Stimulated activated CD4-positive, alpha-beta T cell treated with anti-CD3 and anti-CD28 coated beads, Interleukin-2, amount 100 ng/mL, for 4 hours (primary cell): ENCODE measurements around the gene PFN3.
A peak's percentile ranks its signal among the peaks of the same experiment; 100 is the strongest.

ENCODE experiments used
- DNase-seq: peaks from one replicate; pipeline ENCODE4 v3.0.0-alpha.2; 2020; ENCODE audit warnings: low read depth

The PFN3 gene

DNA sequence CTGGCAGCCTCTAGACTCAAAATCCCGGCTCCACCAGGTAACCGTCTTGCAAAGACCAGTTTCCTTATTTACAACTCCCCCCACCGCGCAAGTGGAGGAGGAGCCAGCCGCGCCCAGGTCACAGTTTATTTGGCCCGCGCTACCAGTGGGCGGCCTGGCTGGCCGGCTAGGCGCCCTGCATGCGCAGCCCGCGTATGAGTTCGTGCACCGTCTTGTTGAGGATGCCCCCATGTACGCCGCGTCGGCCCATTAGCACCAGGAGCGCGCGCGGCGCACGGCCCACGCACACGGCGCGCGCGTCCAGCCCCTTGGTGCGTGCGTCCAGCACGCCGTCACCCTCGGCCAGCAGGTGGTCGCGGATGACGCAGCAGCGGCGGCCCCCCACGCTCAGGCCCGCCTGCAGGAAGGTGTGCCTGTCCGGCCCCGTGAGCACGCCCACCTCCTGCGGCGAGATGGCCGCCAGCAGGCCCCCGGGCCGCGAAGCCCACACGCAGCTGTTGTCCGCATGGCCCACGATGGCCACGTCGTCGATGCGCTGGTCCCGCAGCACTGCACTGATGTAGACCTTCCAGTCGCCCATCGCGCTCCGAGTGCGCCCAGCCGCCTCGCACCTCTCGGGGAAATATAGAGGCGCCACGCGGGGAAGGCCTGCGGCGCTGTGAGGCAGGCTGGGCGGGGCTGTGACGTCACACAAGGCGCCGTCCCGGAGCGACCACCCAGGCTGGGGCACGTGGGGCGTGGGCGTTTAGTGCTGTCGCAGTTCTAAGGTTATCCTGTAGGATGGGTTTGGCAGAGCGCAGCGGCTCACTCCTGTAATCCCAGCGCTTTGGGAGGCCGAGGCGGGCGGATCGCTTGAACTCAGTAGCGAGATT lies at the start of gene PFN3:
PFN3 (minus strand) TSS at position 665 of the 872 bp plus-strand sequence; CDS start at position 580, 85 bp downstream.
- DNase-seq: no peak

DNA sequence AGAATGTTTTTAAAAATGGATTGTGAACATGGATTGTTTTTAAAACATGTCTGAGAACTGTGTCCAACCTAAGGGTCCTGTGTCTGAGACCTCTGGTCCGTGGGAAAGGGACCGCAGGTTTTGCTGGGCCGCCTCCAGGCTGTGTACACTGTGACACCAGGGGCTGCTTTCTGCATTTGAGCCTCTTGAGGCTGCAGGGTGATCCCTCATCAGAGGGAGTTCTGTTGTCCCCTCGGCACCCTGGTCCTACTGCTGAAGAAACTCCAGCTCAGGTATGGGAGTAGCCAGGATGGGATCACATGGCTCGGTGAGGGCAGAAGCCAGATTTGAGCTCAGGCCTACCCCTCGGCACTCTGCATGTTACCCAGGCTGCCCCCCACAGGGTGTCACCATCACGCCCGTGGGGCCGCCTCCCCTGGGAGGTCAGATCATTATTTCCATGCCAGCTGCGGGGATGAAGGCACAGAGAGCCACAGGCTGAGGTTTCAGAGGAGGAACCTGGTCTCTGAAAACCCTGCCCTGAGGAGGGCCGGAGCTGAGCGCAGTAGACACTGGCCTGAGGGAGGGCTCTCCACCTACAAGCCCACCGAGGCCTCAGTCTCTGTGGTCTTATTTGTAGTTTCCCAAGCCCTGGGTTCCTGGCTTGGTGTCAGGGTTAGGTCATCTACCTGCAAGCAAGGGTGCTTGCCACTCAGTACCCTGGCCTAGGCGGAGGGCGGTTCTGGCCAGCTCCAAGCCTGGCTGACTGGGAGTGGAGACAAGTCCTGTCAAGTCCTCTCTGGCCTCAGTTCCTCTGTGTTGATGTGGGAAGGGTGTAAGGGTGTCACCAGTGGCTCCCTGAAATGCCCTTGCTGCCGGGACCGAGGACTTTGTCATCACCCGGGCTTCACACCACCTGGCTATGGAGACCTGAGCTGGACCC lies 48.9 kb upstream of the PFN3 start:
- no peak for DNase-seq

DNA sequence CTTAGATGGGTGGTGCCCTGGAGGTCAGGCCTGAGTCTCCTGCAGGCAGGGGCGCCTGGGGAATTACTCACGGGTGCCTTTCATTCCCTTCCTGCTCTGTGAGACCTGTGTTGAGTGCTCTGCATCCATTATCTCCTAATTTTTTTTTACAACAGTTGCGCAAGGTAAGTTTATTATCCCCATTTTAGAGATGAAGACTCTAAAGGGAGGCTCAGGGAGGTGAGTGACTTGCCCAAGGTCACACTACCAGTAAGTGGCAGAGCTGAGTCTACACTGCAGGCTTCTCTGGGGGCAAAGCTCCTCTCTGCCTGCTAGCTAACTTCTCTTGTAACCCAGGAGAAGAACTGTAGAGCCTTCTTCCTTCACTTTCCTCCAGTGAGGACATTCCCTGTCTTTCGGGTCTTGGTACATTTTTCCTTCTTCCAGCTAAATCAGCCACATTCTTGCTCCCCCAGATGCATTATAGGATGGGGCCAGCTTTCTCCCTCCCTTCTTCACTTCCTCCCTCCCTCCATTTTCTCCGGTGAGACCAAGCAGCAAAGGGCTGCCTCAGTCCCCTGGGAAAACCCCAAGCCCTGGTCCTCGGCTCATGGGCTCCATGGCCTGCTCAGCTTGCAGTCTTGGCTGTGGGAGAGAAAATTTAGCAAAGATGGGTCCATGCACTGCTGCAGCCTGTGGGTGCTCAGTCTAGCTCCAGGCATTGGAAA lies 47.9 kb upstream of the PFN3 start:
- no peak for DNase-seq

DNA sequence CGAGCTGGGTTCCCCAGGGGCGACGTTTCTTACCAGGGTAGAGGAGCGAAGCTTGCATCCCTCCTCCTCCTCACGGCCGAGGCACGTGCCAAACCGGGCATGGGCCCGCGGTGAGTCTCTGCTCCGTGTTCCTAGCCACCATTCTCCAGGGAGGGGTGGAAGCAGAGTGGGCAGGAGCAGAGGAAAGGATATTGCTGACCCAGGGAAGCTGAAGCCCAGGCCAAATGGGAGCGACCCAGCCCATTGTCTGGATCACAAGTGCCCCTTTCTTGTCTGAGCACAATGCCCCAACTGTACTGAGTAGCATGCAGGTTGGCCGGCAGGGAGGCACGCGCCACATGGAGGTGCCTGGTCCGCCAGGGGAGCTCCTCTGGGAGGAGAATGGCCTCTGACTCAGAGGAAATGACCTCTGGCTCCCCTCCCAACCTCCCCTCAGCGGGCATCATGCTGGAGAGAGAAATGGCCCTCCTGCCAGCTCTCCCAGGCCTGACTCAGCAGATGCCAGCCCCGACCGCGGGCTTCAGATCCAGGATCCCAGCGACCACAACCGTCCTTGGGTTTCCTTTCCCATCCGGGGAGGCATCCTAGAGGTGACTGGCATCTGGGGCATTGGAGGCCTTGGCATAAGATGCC lies 47.3 kb upstream of the PFN3 start:
- DNase-seq: no peak

- DNase-seq: peak; percentile 59
These were observed 46.7 kb upstream of the PFN3 start for GRCh38 chr5:177447066-177447610.

- DNase-seq: peak; percentile 66
These were observed 46.0 kb upstream of the PFN3 start, which contains the start of gene PRR7 for GRCh38 chr5:177446200-177447065. PRR7 (plus strand) TSS chr5:177446814; CDS start chr5:177455068, 8,254 bp downstream.

DNA sequence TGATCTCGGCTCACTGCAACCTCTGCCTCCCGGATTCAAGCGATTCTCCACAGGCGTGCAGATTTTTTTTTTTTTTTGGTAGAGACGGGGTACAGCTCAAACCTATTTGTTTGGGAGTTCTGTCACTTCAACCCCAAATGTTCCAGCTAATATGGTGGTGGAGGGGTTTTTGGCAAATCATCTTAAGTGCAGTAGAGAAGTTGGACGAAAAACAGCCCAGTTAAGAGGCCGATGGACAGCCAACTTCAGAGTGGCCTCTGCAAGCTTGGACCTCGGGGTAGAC lies 45.4 kb upstream of the PFN3 start:
- no peak for DNase-seq

- no peak for DNase-seq
These were observed 44.8 kb upstream of the PFN3 start for GRCh38 chr5:177445052-177445916.

- no peak for DNase-seq
These were observed 43.9 kb upstream of the PFN3 start for GRCh38 chr5:177444106-177445051.

DNA sequence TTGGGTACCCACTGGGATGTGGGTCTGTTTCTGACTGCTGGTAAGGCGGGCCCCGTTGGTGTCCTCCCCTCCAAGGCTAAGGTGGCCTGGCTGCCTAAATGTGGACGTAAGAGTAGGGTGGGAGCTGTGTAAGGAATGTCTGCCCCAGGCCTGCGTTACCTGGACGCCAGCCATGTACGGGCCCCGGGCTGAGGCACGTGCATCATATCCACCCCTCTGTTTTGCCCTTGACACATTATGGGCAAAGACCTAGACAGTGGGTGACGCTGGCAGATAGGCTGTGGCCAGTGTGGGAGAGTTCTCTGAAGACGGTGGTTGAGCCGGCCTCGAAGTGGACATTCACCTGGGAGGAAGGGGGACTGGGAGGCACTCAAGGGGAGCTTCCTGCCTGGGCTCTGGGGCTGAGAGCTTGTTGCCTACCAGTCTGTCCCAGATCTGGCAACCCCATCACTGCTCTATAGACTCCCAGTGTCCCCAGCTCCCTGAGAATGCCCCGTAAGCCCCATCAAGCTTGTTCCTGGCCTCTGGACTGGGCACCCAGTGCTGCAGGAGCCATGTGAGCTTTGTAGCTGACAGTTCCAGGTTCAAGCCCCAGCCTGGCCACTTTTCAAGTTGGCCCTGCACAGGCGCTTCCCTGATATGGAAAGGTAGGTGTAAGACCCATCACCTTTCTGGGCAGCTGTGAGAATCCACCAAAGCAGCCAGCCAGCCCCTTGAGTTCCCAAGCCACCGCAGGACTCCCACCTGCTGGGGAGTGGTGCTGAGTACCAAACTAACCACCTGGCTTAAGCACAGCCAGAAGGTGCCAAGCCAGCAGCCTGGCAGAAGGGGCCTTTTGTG lies 42.9 kb upstream of the PFN3 start:
- no peak for DNase-seq

DNA sequence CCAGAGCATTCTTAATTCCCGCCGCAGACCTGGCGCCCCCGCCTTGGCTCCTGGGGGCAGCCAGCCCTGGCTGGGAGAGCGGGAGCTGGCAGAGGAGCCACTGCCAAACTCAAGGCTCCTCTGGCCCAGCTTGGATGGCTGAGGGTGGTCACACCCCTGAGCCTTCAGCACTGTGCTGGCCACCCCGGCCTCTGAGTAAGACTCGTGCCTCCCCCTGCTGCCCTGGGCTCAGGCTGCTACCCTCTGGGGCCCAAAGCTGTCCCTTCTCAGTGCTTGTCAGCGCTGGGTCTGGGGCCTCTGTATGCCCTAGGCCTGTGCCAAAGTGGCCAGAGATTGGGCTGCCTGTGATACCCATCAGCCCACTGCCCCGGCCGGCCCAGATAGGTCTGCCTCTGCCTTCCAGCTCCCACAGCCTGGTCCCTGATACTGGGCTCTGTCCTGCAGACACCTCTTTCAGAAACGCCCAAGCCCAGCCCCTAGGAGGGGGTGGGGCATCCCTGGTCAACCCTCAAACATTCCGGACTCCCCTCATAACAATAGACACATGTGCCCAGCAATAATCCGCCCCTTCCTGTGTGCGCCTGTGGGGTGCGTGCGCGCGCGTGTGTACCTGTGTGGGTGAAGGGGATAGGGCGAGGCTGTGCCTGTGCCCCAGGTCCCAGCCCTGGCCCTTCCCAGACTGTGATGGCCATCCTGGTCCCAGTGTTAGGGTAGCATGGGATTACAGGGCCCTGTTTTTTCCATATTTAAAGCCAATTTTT lies 41.8 kb upstream of the PFN3 start:
- DNase-seq: no peak

- DNase-seq: no peak
These were observed 40.7 kb upstream of the PFN3 start for GRCh38 chr5:177440990-177441780.

GRCh38 chr5:177440211-177440989 lies 39.9 kb upstream of the PFN3 start:
- DNase-seq: no peak

GRCh38 chr5:177439518-177440053 lies 39.1 kb upstream of the PFN3 start:
- no peak for DNase-seq

- no peak for DNase-seq
These were observed 38.0 kb upstream of the PFN3 start for GRCh38 chr5:177438468-177438867.
